ENCODE results near the gene CELA3A. TPM values are rescaled to one million over a fixed set of nuclear protein-coding genes. Genes with fewer than 3 reads are reported as not detected.

Gene CELA3A
- total and polyA plus RNA-seq, 2 donors, result 0.19 to 5.2 TPM

Other genes starting within 250 kb of the CELA3A start
- gene USP48, start 218.5 kb upstream of the CELA3A start, total RNA-seq, result 25.3 TPM
- 34.3 TPM for gene USP48, start 218.5 kb upstream of the CELA3A start, polyA plus RNA-seq
- gene LDLRAD2, start 189.4 kb upstream of the CELA3A start, total RNA-seq, result 0.14 TPM
- gene LDLRAD2, start 189.4 kb upstream of the CELA3A start, polyA plus RNA-seq, result 1.9 TPM
- gene HSPG2, start 64.3 kb upstream of the CELA3A start, total RNA-seq, result 10.2 TPM
- 37.3 TPM for gene HSPG2, start 64.3 kb upstream of the CELA3A start, polyA plus RNA-seq
- 0.09 TPM for gene CELA3B, start 24.6 kb upstream of the CELA3A start, total RNA-seq
- gene CELA3B, start 24.6 kb upstream of the CELA3A start, polyA plus RNA-seq, result 0.32 TPM
- 333 TPM for gene CDC42, start 51.1 kb downstream of the CELA3A start, total RNA-seq
- gene CDC42, start 51.1 kb downstream of the CELA3A start, polyA plus RNA-seq, result 227 TPM
- gene WNT4, start 141.4 kb downstream of the CELA3A start, total RNA-seq, result 1.9 TPM
- 1.8 TPM for gene WNT4, start 141.4 kb downstream of the CELA3A start, polyA plus RNA-seq